Hepatocyte (in vitro differentiated cells): ENCODE measurements around the gene SRGAP2B.
"Not testable (repeated sequence)": the region's sequence is repeated elsewhere in the genome, so short reads cannot be mapped to it uniquely, and the experiment has no call there.

Experiments
- EZH2 ChIP-seq: fragments of 200-600 bp; sonication (generic); IDR thresholded peaks from 2 replicates; pipeline ENCODE4 v1.6.1; 2016; ENCODE audit warnings: antibody characterized with exemption, mild to moderate bottlenecking, borderline replicate concordance
- EZH2phosphoT487 ChIP-seq: fragments of 200-600 bp; sonication (generic); IDR thresholded peaks from one replicate; pipeline ENCODE4 v1.6.1; 2018; ENCODE audit warnings: antibody characterized with exemption, mild to moderate bottlenecking, low read depth, moderate library complexity; ENCODE audit not compliant: unreplicated experiment, severe bottlenecking
- TF ChIP-seq, protein P1 (sequence below): fragments of 200-600 bp; sonication (generic); IDR thresholded peaks from 2 replicates; pipeline ENCODE4 v1.5.1; 2016; ENCODE audit warnings: antibody characterized with exemption, mild to moderate bottlenecking; ENCODE audit not compliant: poor library complexity

DNA sequence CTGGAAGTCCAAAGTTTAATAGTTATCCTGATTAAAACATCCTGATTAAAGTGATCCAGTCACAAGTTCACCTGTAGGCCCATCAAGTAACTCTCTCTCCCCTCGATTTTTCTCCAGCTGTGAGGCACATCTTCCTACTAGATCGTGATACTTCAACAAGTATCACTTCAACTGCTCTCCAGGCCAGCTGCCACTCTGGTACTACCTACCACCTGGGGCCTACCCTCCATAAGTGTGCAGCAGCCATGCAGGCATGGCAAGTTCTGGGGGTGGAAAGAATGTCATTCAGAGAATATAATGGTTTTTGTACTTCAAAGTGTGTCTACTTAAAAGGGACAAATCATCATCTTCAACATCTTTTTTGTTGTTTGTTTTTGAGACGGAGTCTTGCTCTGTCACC lies 14.9 kb downstream of the SRGAP2B start:
- TF ChIP-seq, protein P1, sequence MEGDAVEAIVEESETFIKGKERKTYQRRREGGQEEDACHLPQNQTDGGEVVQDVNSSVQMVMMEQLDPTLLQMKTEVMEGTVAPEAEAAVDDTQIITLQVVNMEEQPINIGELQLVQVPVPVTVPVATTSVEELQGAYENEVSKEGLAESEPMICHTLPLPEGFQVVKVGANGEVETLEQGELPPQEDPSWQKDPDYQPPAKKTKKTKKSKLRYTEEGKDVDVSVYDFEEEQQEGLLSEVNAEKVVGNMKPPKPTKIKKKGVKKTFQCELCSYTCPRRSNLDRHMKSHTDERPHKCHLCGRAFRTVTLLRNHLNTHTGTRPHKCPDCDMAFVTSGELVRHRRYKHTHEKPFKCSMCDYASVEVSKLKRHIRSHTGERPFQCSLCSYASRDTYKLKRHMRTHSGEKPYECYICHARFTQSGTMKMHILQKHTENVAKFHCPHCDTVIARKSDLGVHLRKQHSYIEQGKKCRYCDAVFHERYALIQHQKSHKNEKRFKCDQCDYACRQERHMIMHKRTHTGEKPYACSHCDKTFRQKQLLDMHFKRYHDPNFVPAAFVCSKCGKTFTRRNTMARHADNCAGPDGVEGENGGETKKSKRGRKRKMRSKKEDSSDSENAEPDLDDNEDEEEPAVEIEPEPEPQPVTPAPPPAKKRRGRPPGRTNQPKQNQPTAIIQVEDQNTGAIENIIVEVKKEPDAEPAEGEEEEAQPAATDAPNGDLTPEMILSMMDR, result not testable (repeated sequence)
- not testable (repeated sequence) for TF ChIP-seq EZH2phosphoT487, EZH2
